Nephron (organoid): ENCODE data around the gene VWF.

ENCODE experiments used
- H3K27ac Mint-ChIP-seq, 3 experiments: 2 replicates each; pipeline ENCODE4 v1.8.0; 2020; ENCODE audit warnings: mixed read lengths in 3 of 3, mild to moderate bottlenecking in 2 of 3, moderate library complexity in 1 of 3
- H3K27me3 Mint-ChIP-seq: 2 replicates; pipeline ENCODE4 v1.8.0; 2021; ENCODE audit warnings: low read depth, mild to moderate bottlenecking, moderate library complexity, mixed read lengths
- H3K36me3 Mint-ChIP-seq: 2 replicates; pipeline ENCODE4 v1.8.0; 2020; ENCODE audit warnings: low read depth, mixed read lengths
- H3K4me1 Mint-ChIP-seq: 2 replicates; pipeline ENCODE4 v1.8.0; 2020; ENCODE audit warnings: mixed read lengths
- H3K4me3 Mint-ChIP-seq, 3 experiments: 2 replicates each; pipeline ENCODE4 v1.8.0; 2020; ENCODE audit warnings: mild to moderate bottlenecking in 3 of 3, mixed read lengths in 3 of 3, moderate library complexity in 2 of 3
- H3K9me3 Mint-ChIP-seq: 2 replicates; pipeline ENCODE4 v1.8.0; 2020; ENCODE audit warnings: mixed read lengths
- TF ChIP-seq, protein P1 (sequence below), 3 experiments: fragments of 200-600 bp; sonication (generic); IDR thresholded peaks; one replicate each; pipeline ENCODE4 v1.5.0; 2021; ENCODE audit warnings: antibody characterized with exemption in 3 of 3; ENCODE audit not compliant: unreplicated experiment in 3 of 3

Gene VWF

DNA sequence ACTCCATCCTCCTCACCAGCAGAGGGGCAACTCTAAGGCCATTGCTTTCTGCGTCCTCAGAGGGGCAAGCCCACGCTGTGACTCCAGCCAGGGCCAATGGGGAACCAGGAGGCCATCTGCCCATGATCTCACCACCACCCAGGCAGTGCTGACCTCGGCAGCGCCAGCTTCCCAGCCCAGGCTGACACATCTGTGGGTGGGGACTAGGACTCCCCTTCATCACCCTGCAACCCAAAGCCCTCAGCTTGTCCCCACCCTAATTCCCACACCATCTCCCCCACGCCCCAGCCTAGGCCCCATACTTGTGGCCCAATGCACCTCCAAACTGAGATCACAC is 58.6 kb downstream of the VWF start:
- Mint-ChIP-seq H3K27me3 (peaks cover 21% of the 10 kb centered on the region), H3K27ac (peak overlapping the region in 1 of 3 experiments; percentile 46), H3K9me3 (no peaks in the 10 kb centered on the region), H3K4me3 (no peak overlapping the region), H3K4me1 (peaks cover 28% of the 10 kb centered on the region), H3K36me3 (no peaks in the 10 kb centered on the region)
- TF ChIP-seq, protein P1, sequence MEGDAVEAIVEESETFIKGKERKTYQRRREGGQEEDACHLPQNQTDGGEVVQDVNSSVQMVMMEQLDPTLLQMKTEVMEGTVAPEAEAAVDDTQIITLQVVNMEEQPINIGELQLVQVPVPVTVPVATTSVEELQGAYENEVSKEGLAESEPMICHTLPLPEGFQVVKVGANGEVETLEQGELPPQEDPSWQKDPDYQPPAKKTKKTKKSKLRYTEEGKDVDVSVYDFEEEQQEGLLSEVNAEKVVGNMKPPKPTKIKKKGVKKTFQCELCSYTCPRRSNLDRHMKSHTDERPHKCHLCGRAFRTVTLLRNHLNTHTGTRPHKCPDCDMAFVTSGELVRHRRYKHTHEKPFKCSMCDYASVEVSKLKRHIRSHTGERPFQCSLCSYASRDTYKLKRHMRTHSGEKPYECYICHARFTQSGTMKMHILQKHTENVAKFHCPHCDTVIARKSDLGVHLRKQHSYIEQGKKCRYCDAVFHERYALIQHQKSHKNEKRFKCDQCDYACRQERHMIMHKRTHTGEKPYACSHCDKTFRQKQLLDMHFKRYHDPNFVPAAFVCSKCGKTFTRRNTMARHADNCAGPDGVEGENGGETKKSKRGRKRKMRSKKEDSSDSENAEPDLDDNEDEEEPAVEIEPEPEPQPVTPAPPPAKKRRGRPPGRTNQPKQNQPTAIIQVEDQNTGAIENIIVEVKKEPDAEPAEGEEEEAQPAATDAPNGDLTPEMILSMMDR (IDR thresholded peaks at IDR 0.05; ENCODE audit: unreplicated experiment in 3 of 3): no peak

DNA sequence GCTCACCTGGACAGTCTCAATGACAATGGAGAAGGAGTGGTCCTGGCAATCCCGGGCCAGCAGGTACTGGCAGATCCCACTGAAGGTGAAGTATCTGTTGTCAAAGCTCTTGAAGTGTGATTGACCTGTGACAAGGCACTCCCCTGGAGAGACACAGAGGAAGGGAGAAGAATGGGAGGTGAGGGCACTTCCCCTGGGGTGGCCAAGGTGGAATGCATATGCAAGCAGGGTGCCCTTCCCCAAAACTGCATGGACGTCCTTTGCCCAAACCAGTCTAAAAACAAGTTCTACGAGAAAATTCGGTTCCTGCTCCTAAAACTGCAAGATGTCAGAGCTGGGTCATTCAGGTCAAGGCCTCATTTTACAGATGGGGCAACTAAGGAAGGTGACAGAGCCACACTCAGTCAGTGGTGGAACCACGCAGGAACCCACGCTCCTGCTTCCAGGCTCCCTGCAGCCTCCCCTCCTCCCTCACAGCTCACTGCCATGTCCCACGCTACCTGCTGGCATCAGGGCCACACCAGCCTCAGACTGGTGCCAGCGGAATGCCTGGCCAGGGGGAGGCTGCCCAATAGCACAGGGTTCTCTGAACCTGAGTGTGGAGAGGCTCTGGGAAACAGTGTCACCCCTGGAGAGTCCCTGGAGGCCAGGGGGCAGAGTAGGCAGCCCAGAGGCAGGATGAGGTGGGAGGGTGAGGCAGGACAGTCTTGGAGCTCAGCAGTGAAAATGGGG is 59.2 kb downstream of the VWF start:
- H3K4me3 Mint-ChIP-seq: no peak overlapping the region
- peaks cover 18% of the 10 kb centered on the region for H3K27me3 Mint-ChIP-seq
- H3K27ac Mint-ChIP-seq: no peak overlapping the region
- TF ChIP-seq, protein P1 (IDR thresholded peaks at IDR 0.05; ENCODE audit: unreplicated experiment in 3 of 3): no peak
- H3K36me3 Mint-ChIP-seq: no peaks in the 10 kb centered on the region
- H3K9me3 Mint-ChIP-seq: no peaks in the 10 kb centered on the region
- H3K4me1 Mint-ChIP-seq: peaks cover 31% of the 10 kb centered on the region

DNA sequence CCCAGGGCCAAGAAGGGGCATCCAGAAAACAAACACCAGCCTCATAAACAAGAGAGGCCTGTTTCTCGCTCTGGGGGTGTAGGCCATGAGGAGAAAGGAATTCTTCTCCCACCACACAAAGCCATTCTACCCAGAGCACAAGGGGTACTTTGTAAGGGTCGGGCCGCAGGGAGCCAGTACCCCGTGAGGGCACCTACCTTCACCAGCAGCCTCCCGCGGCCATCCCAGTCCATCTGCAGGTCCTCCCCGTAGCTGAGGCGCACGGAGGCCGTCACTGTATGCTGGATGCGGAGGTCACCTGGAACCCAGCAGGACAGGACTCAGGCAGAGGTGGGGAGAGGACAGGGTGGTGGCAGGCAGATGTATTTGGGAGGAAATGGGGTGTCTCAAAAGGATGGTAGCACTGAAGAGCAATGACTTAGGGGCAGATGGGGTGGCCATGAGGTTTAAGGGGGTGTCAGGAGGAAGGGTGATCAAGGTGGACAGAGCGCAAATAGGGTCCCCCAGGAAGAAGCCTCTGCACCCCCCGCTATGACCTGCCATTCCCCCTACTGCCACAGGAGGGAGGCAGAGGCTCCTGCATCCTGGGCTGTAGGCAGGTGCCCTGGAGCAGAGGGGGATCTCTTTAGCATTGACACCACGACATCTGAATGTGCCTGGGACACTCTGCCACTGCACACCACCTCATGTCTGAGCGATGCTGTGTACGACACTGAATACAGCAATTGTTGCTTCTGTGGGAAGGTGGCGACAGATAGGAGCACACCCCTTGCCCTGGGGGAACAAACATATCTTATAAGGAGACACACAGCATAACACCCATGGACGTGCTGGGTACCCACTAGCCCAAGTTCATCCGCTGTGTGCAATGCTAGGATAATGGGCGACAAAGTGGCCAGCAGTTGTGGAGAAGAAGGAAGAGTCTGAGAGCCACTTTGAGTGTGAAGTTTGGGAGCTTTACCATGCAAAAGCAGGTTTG is 61.4 kb downstream of the VWF start:
- TF ChIP-seq, protein P1 (IDR thresholded peaks at IDR 0.05; ENCODE audit: unreplicated experiment in 3 of 3): peak; percentile 84 to 93 (median 84)
- H3K4me1 Mint-ChIP-seq: peaks cover 33% of the 10 kb centered on the region

DNA sequence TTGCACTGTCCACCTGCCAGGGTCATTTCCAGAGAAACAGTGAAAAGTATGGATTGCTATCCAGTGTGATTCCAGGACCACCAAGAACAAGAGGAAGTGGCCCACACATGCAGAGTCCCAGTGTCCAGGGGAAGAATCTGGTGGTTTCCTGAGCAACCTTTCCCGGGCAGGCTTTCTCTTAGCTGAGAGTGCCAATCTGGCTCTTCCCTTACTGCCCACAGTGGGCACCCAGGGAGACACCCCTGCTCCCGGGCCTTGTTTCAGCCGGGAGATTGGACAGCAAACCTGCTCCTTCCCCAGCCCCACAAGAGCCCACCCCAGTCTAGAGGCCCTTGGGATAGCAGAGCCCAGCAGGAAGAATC is 62.1 kb downstream of the VWF start:
- H3K27me3 Mint-ChIP-seq: peaks cover 38% of the 10 kb centered on the region
- no peak overlapping the region for H3K4me3 Mint-ChIP-seq
- no peaks in the 10 kb centered on the region for H3K9me3 Mint-ChIP-seq
- peaks cover 37% of the 10 kb centered on the region for H3K4me1 Mint-ChIP-seq
- H3K27ac Mint-ChIP-seq: peak overlapping the region in 1 of 3 experiments; percentile 60
- TF ChIP-seq, protein P1 (IDR thresholded peaks at IDR 0.05; ENCODE audit: unreplicated experiment in 3 of 3): no peak
- no peaks in the 10 kb centered on the region for H3K36me3 Mint-ChIP-seq

More for the DNA sequence above, 61.4 kb downstream of the VWF start:
- Mint-ChIP-seq H3K36me3 (no peaks in the 10 kb centered on the region), H3K4me3 (no peak overlapping the region), H3K27me3 (peaks cover 36% of the 10 kb centered on the region), H3K27ac (peak overlapping the region in 1 of 3 experiments; percentile 51), H3K9me3 (no peaks in the 10 kb centered on the region)

DNA sequence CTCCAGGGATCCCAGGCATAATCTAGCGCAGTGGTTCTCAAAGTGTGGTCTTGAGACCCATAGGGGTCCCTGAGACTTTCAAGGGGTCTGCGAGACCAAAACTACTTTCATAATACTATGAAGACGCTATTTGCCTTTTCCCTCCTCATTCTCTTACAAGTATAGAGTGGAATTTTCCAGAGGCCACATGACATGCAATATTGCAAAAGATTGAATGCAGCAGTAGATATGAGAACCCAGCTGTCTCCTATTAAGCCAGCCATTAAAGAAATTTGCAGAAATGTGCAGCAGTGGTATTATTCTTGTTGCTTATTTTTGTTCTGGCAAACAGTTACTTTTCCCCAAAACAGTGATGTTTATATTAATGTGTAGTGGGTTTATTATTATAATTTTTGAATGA is 62.8 kb downstream of the VWF start:
- Mint-ChIP-seq H3K4me1 (peaks cover 37% of the 10 kb centered on the region), H3K27me3 (peaks cover 34% of the 10 kb centered on the region), H3K4me3 (no peak overlapping the region), H3K36me3 (no peaks in the 10 kb centered on the region), H3K9me3 (no peaks in the 10 kb centered on the region), H3K27ac (peak overlapping the region; percentile 76 to 88 (median 83))
- TF ChIP-seq, protein P1 (IDR thresholded peaks at IDR 0.05; ENCODE audit: unreplicated experiment in 3 of 3): no peak
